ENCODE data around the gene RABGGTA. TPM values are rescaled to one million over a fixed set of nuclear protein-coding genes. Genes with fewer than 3 reads are reported as not detected.

RABGGTA gene
- total and polyA plus RNA-seq, 10 of the 15 experiments (the other 5 are each of a cell fraction or from before 2014, with no cell fraction given): 19.1 to 75.6 (median 46.9) TPM

DNA sequence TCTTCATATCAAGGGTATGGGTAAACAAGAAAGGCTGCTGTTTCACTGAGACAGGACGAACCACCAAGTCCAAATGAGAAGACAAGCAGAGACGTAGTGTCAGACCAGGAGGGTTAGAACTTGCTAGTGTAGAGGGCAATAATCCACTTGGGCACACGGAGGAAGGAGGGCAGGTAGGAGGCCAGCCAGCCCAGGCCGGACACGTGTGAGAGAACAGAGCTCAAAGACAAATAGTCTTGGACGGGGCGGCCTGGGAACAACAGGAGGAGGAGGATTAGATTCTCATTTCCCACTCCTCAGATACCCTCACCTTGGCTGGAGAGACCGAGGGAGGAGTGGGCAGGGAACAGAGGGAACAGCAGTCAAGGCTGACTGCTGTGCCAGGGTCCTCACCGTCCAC is 19.3 kb upstream of the RABGGTA start:
- DNase-seq (ENCODE audit: low read depth, low spot score) (no peak), FAIRE-seq (no peak), ATAC-seq (no peak)
- Histone ChIP-seq H3K4me3 (no peak overlapping the region), H3K9me3 (replicated peaks; ENCODE audit: control insufficient read depth, insufficient read depth, low read length) (no peaks in the 10 kb centered on the region), H2AFZ (ENCODE audit: control insufficient read depth, low read depth, low read length) (no peak overlapping the region), H3K27me3 (replicated peaks in 1 of 2; ENCODE audit: control insufficient read depth in 2 of 2, insufficient read depth in 2 of 2, low read length in 1 of 2) (no peaks in the 10 kb centered on the region), H3K27ac (ENCODE audit: control insufficient read depth, insufficient read depth) (no peak overlapping the region), H4K20me1 (ENCODE audit: control insufficient read depth, insufficient read depth) (no peaks in the 10 kb centered on the region), H3K36me3 (ENCODE audit: control insufficient read depth in 2 of 2, insufficient read depth in 2 of 2, low read length in 1 of 2) (peaks cover 13 to 29% of the 10 kb centered on the region in 2 experiments), H3K4me2 (ENCODE audit: control insufficient read depth, insufficient read depth) (no peak overlapping the region), H3K4me1 (ENCODE audit: control insufficient read depth, insufficient read depth, low read length) (peaks cover 11% of the 10 kb centered on the region), H3K79me2 (ENCODE audit: control insufficient read depth, insufficient read depth, low read length) (no peaks in the 10 kb centered on the region), H3K9ac (ENCODE audit: control insufficient read depth, insufficient read depth, low read length) (no peak overlapping the region)
- no peak for TF ChIP-seq CBX3 (IDR thresholded peaks at IDR 0.05; ENCODE audit: borderline replicate concordance, low read depth)
- TF ChIP-seq IRF4 (IDR thresholded peaks at IDR 0.05; ENCODE audit: low read depth, low read length): no peak
- no peak for TF ChIP-seq SMAD5 (IDR thresholded peaks at IDR 0.05; ENCODE audit: low read depth)
- TF ChIP-seq JUNB (IDR thresholded peaks at IDR 0.05): no peak
- no peak for TF ChIP-seq ZNF217 (IDR thresholded peaks at IDR 0.05)
- TF ChIP-seq, protein P1, sequence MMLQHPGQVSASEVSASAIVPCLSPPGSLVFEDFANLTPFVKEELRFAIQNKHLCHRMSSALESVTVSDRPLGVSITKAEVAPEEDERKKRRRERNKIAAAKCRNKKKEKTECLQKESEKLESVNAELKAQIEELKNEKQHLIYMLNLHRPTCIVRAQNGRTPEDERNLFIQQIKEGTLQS (IDR thresholded peaks at IDR 0.05; ENCODE audit: borderline replicate concordance, extremely low read depth, low read depth, low read length): no peak
- TF ChIP-seq NR2C1 (IDR thresholded peaks at IDR 0.05): no peak
- no peak for TF ChIP-seq CHD1 (IDR thresholded peaks at IDR 0.05; ENCODE audit: low read depth, low read length)
- no peak for TF ChIP-seq NFXL1 (IDR thresholded peaks at IDR 0.05; ENCODE audit: borderline replicate concordance)
- no peak for TF ChIP-seq CHD2 (IDR thresholded peaks at IDR 0.05; ENCODE audit: borderline replicate concordance, low read depth, low read length)
- TF ChIP-seq, protein P2, sequence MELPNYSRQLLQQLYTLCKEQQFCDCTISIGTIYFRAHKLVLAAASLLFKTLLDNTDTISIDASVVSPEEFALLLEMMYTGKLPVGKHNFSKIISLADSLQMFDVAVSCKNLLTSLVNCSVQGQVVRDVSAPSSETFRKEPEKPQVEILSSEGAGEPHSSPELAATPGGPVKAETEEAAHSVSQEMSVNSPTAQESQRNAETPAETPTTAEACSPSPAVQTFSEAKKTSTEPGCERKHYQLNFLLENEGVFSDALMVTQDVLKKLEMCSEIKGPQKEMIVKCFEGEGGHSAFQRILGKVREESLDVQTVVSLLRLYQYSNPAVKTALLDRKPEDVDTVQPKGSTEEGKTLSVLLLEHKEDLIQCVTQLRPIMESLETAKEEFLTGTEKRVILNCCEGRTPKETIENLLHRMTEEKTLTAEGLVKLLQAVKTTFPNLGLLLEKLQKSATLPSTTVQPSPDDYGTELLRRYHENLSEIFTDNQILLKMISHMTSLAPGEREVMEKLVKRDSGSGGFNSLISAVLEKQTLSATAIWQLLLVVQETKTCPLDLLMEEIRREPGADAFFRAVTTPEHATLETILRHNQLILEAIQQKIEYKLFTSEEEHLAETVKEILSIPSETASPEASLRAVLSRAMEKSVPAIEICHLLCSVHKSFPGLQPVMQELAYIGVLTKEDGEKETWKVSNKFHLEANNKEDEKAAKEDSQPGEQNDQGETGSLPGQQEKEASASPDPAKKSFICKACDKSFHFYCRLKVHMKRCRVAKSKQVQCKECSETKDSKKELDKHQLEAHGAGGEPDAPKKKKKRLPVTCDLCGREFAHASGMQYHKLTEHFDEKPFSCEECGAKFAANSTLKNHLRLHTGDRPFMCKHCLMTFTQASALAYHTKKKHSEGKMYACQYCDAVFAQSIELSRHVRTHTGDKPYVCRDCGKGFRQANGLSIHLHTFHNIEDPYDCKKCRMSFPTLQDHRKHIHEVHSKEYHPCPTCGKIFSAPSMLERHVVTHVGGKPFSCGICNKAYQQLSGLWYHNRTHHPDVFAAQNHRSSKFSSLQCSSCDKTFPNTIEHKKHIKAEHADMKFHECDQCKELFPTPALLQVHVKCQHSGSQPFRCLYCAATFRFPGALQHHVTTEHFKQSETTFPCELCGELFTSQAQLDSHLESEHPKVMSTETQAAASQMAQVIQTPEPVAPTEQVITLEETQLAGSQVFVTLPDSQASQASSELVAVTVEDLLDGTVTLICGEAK (IDR thresholded peaks at IDR 0.05; ENCODE audit: borderline replicate concordance): no peak
- ChIA-PET CTCF (interaction anchor here (0.7 to 13.4 kb wide), 7 partner anchors 9 to 94 kb away, joined by 3 to 269 read pairs (median 11); partner anchors contain the start of genes CIDEB, DHRS1, NOP9 and RABGGTA), POLR2A (interaction anchor here (0.9 to 2.5 kb wide), 4 partner anchors 10 to 78 kb away, joined by 4 to 9 read pairs (median 6); partner anchors contain the start of gene TINF2), RAD21 (ENCODE audit: unreplicated experiment) (interaction anchor here (1.7 to 3.0 kb wide), 4 partner anchors 9 to 48 kb away, joined by 5 to 16 read pairs (median 10); partner anchors contain the start of genes DHRS1, NOP9 and TINF2), SMC1A (ENCODE audit: uncharacterized antibody, unreplicated experiment) (interaction anchor here (1.1 to 3.0 kb wide), 7 partner anchors 9 to 49 kb away, joined by 3 to 18 read pairs (median 8); partner anchors contain the start of genes CIDEB, DHRS1, NOP9 and RABGGTA)
- no TSS peak for BruUV-seq (replicated peaks)
- intact Hi-C loops (cut with micrococcal nuclease; ENCODE audit: unreplicated experiment) (no loop called here), in situ Hi-C loops (cut with MboI) (no loop called here)
- 84% methylated on average over 9 of the region's 9 CpGs for WGBS (ENCODE audit: insufficient coverage, insufficient replicate concordance, low lambda C conversion rate, missing lambda C conversion rate)

All from GM12878 (cell line).